ENCODE measurements around the gene TREML4.

GRCh38 chr6:41194386-41194785 is 33.8 kb upstream of the TREML4 start:
- TF ChIP-seq GATA3 (IDR thresholded peaks at IDR 0.05; ENCODE audit: low read depth, low read length) (no peak), GATA2 (IDR thresholded peaks at IDR 0.05; ENCODE audit: low read depth, low read length) (no peak)
